Parathyroid adenoma (tissue), 2 donors: ENCODE results near the gene SLC35G6.

Experiments
- H2AFZ ChIP-seq: fragments of 300-600 bp; sonication (generic); one replicate; pipeline ENCODE4 v1.7.0; 2017; ENCODE audit warnings: antibody characterized with exemption, mild to moderate bottlenecking
- H3K27ac ChIP-seq: fragments of 300-600 bp; sonication (generic); one replicate; pipeline ENCODE4 v1.7.0; 2017
- H3K27me3 ChIP-seq: fragments of 300-600 bp; sonication (generic); one replicate; pipeline ENCODE4 v1.7.0; 2017; ENCODE audit warnings: low read length; ENCODE audit not compliant: control insufficient read depth, insufficient read depth
- H3K36me3 ChIP-seq: fragments of 300-600 bp; sonication (generic); one replicate; pipeline ENCODE4 v1.7.0; 2017; ENCODE audit warnings: low read length; ENCODE audit not compliant: control insufficient read depth, insufficient read depth
- H3K4me1 ChIP-seq: fragments of 300-600 bp; sonication (generic); one replicate; pipeline ENCODE4 v1.7.0; 2017; ENCODE audit warnings: control low read depth
- H3K4me2 ChIP-seq: fragments of 300-600 bp; sonication (generic); one replicate; pipeline ENCODE4 v1.7.0; 2017; ENCODE audit warnings: low read length
- H3K4me3 ChIP-seq: fragments of 300-600 bp; sonication (generic); one replicate; pipeline ENCODE4 v1.7.0; 2017; ENCODE audit warnings: low read depth, low read length
- H3K79me2 ChIP-seq: fragments of 300-600 bp; sonication (generic); one replicate; pipeline ENCODE4 v1.7.0; 2017; ENCODE audit warnings: control low read depth
- H3K9ac ChIP-seq: fragments of 300-600 bp; sonication (generic); one replicate; pipeline ENCODE4 v1.7.0; 2017; ENCODE audit warnings: mild to moderate bottlenecking
- H3K9me3 ChIP-seq: fragments of 300-600 bp; sonication (generic); one replicate; pipeline ENCODE4 v1.7.0; 2017; ENCODE audit warnings: low read length; ENCODE audit not compliant: control insufficient read depth
- TF ChIP-seq, protein P1 (sequence below): fragments of 300-600 bp; sonication (generic); IDR thresholded peaks from one replicate; pipeline ENCODE4 v1.7.0; 2017; ENCODE audit warnings: antibody characterized with exemption, mild to moderate bottlenecking
- donor health status: primary hyperparathyroidism.

SLC35G6 gene

DNA sequence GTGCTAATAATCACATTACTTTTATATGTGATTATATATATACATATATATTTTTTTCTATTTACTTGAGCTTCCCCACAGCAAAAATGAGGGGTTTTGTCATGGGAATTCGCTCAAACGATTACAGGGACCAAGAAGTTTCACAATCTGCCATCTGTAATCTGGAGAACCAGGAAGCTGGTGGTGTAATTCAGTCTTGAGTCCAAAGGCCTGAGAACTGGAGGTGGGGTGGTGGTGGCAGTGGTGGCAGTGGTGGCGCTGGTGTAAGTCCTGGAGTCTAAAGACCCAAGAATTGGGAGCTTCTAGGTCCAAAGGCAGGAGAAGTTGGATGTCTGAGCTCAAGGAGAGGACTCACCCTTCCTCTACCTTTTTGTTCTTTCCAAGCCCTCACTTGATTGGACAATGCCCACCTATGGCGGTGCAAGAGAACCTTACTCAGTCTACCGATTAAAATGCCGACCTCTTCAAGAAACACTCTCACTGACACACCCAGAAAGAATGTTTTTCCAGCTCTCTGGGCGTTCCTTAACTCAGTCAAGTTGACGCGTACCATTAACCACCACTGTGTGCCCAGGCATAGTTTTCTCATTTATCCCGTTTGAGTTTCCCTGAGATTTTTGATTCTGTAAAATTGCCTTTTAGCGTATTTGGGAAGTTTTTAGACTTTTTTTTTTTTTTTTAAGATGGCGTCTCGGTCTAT, 34.8 kb downstream of the SLC35G6 start:
- Histone ChIP-seq H3K9ac (no peak overlapping the region), H3K27me3 (no peaks in the 10 kb centered on the region), H3K4me2 (no peak overlapping the region), H3K4me1 (no peaks in the 10 kb centered on the region), H3K9me3 (no peaks in the 10 kb centered on the region), H3K27ac (no peak overlapping the region), H3K79me2 (no peaks in the 10 kb centered on the region), H3K36me3 (no peaks in the 10 kb centered on the region), H2AFZ (no peak overlapping the region), H3K4me3 (no peak overlapping the region)
- TF ChIP-seq, protein P1, sequence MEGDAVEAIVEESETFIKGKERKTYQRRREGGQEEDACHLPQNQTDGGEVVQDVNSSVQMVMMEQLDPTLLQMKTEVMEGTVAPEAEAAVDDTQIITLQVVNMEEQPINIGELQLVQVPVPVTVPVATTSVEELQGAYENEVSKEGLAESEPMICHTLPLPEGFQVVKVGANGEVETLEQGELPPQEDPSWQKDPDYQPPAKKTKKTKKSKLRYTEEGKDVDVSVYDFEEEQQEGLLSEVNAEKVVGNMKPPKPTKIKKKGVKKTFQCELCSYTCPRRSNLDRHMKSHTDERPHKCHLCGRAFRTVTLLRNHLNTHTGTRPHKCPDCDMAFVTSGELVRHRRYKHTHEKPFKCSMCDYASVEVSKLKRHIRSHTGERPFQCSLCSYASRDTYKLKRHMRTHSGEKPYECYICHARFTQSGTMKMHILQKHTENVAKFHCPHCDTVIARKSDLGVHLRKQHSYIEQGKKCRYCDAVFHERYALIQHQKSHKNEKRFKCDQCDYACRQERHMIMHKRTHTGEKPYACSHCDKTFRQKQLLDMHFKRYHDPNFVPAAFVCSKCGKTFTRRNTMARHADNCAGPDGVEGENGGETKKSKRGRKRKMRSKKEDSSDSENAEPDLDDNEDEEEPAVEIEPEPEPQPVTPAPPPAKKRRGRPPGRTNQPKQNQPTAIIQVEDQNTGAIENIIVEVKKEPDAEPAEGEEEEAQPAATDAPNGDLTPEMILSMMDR: no peak

DNA sequence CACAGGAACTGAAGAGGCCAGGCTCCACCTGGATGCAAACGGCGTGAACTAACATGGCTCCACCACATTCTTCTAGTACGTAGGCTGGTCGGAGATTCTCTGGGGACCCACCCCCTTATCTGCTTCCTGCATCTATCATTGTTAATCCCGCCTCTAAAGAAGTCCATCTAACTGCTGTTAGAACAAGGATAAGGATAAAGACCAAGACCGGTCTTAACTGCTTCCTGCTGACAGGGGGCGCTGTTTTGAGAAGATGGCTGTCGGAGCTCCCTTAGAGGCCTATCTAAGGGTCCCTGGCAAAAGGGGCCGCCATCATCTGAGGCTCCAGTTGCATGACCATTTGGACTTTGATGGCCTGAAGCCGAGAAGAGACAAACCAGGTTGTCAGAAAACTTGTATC, 41.8 kb downstream of the SLC35G6 start:
- no peaks in the 10 kb centered on the region for H3K9me3 ChIP-seq
- H3K27me3 ChIP-seq: no peaks in the 10 kb centered on the region
- no peak overlapping the region for H3K4me3 ChIP-seq
- H3K36me3 ChIP-seq: no peaks in the 10 kb centered on the region
- H3K79me2 ChIP-seq: no peaks in the 10 kb centered on the region
- H3K27ac ChIP-seq: no peak overlapping the region
- no peak overlapping the region for H3K9ac ChIP-seq
- TF ChIP-seq, protein P1: peak; percentile 52
- H3K4me2 ChIP-seq: no peak overlapping the region
- no peaks in the 10 kb centered on the region for H3K4me1 ChIP-seq
- H2AFZ ChIP-seq: peak overlapping the region; percentile 59

DNA sequence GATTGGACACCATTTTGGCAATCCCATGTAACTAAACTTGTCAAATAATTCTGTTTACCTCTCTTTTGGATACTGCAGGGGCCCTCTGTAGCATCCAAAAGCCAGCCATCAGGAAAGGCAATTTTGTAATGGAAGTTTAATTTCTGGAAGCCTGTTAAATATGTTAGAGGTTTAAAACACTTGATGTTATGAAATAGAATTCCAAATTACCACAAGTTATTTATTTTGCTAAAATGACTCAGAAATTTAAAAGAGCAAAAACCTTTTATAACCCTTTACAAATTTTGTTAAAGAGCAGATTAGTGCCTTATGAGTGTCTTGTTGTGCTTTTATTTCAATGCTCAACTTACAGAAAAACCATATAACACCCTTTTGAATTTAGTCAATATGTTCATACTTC, 47.6 kb downstream of the SLC35G6 start:
- H3K27me3 ChIP-seq: no peaks in the 10 kb centered on the region
- no peak overlapping the region for H3K4me2 ChIP-seq
- H3K4me1 ChIP-seq: no peaks in the 10 kb centered on the region
- TF ChIP-seq, protein P1: no peak
- H3K36me3 ChIP-seq: no peaks in the 10 kb centered on the region
- no peaks in the 10 kb centered on the region for H3K9me3 ChIP-seq
- H3K4me3 ChIP-seq: no peak overlapping the region
- no peak overlapping the region for H3K9ac ChIP-seq
- H3K27ac ChIP-seq: no peak overlapping the region
- H2AFZ ChIP-seq: no peak overlapping the region
- no peaks in the 10 kb centered on the region for H3K79me2 ChIP-seq

DNA sequence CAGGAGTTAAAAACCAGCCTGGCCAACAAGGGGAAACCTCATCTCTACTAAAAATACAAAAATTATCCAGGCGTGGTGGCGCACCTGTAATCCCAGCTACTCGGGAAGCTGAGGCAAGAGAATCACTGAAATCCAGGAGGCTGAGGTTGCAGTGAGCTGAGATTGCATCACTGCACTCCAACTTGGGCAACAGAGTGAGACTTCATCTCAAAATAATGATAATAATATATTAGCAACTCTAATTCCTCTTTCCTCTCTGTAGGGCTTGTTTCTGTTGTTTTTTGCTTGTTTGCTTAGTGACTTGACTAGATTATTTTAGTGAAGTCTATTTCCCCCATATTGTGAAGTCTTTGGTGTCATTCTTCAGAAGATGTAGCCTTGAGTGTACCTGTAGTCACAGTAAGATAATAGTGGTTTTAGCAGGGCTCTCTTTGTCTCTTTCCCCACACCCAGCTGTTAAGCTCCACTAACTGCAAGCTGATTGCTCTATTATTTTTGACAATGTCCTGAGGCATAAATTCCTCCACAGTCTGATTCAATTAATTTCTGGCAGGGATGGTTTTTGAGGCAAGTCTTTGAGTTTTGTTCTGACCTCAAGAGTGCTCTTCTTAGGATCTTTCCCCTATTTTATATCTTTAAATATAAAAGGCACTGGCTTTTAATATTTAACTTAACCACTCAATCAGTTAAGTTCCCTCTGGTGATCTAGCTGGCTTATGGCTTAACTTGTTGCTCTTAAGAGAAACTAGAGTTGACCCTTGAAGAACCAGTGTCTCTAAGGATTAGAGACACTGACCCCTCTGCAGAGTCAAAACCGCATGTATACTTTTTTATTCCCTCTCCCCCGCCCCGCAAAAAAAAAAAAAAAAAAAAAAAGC, 49.0 kb downstream of the SLC35G6 start:
- Histone ChIP-seq H3K27ac (no peak overlapping the region), H3K4me3 (no peak overlapping the region), H3K79me2 (no peaks in the 10 kb centered on the region), H3K4me2 (no peak overlapping the region), H3K9me3 (no peaks in the 10 kb centered on the region), H2AFZ (no peak overlapping the region), H3K27me3 (no peaks in the 10 kb centered on the region), H3K4me1 (no peaks in the 10 kb centered on the region), H3K36me3 (no peaks in the 10 kb centered on the region), H3K9ac (no peak overlapping the region)
- TF ChIP-seq, protein P1: no peak
